A204.1 (cell line): Measurements from ENCODE around the gene SRGAP2B.
"Not testable (repeated sequence)": the region's sequence is repeated elsewhere in the genome, so short reads cannot be mapped to it uniquely, and the experiment has no call there.

ENCODE experiments used
- FAIRE-seq: peaks from 2 replicates; lab custom pipeline; 2012; peaks lifted over from hg19 to GRCh38; lab: Jason Lieb, UNC

Gene SRGAP2B

GRCh38 chr1:144893710-144894438 is 201.3 kb downstream of the SRGAP2B start:
- FAIRE-seq: not testable (repeated sequence)

- FAIRE-seq: not testable (repeated sequence)
Measured at GRCh38 chr1:144893062-144893461, 202.1 kb downstream of the SRGAP2B start.

- FAIRE-seq: not testable (repeated sequence)
Measured at GRCh38 chr1:144889450-144890115, 205.5 kb downstream of the SRGAP2B start.

GRCh38 chr1:144883022-144883421 is 212.1 kb downstream of the SRGAP2B start:
- FAIRE-seq: not testable (repeated sequence)

- FAIRE-seq: not testable (repeated sequence)
Measured at GRCh38 chr1:144882343-144882742, 212.8 kb downstream of the SRGAP2B start.

GRCh38 chr1:144858607-144859006 is 236.5 kb downstream of the SRGAP2B start:
- not testable (repeated sequence) for FAIRE-seq
